HG03045 (cell line): Measurements from ENCODE around the gene LCN12.

ENCODE experiments used
- ATAC-seq: cut with Tn5 transposase; IDR thresholded peaks from one replicate; pipeline ENCODE4 v1.9.1; 2021; ENCODE audit warnings: mild to moderate bottlenecking, moderate library complexity; ENCODE audit not compliant: unreplicated experiment

LCN12 gene

DNA sequence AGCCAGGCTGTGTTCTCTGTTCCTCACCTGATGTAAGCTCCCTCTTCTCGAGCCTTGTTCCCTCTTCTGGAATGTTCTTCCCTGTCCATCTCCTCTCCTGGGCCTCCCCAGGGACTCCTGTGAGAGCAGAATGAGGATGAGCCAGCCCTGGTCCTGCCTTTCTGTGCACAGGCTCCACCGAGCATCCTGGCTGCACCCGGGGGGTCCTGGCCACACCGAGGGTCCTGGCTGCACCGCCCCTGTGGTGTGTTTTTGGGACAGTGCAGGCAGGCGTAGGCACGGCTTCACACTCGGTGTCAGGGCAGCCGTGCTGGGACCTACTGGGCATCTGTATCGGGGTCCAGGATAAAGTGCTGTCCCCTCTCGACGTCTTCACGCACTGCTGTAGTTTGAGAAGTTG is 25.3 kb upstream of the LCN12 start:
- no peak for ATAC-seq

DNA sequence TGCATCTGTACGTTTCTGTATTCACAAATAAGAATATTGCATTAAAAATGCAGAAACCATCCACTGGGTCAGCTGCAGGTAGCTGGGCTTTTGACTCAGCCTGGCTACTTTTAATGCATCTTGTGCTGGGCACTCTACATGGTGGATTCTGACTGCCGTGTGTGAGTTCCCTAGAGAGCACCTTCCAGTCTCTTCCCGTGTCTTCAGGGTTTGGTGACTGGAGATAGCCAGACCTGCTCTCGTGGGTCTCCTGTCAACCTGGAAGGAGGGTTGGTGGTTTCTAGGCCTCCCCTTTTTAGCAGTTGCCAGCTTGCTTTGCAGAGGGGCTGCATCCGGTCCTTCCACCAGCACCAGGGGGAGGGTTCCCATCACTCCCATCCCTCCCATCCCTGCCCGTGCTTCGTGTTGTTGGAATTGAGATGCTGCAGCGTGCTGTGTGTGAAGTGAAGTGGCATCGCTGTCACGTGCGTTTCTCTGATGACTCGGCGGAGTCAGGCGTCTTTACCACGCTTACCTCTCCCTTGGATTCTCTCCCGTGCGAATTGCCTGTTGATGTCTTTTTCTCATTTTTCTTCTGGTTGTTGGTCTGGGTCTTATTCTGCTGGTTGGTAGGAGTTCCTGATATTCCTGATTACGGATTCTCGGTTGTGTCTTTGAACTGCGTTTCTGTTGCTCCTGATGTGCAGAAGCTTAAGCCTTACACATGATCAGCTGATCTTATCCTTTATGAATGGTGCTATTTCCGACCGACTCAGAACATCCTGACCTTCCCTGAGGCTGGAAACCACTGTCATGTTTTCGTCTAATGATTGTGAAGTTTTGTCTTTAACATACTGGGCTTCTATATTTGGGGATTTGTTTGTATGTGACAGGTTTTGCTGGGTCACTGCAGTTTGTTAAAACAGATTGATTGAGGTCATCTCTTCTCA is 24.5 kb upstream of the LCN12 start:
- ATAC-seq = no peak

DNA sequence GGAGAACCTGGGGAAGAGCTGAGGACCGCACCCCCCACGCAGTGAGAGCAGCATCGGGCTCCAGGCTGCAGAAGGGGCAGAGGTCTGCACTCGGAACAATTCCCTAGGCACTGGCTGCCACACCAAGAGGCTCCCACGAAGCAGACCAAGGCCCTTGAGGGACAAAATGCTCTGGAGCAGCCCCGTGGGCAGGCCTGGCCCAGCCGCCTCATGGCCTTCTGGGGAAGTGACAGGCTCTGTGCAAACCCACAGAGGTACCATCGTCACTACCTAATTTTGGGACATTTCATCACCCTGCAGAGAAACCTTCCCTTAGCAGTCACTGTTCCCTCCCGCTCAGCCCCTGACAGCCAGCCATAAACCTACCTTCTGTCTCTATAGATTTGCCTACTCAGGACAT is 23.5 kb upstream of the LCN12 start:
- ATAC-seq = no peak

DNA sequence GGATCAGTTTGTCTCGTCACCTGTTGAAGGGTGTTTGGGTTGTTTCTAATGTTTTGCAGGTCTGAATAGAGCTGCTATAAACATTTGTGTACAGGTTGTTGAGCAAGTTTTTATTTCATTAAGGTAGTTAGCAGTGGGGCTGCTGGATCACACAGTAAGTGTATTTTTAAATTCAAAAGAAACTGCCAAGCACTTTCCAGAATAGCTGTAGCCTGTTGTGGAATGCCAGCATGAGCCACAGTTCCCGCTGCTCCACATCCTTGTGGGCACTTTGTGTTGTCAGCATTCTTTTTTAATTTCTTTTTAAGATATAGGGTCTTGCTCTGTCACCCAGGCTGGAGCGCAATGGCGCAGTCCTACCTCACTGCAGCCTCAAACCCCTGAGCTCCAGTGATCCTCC is 22.1 kb upstream of the LCN12 start:
- no peak for ATAC-seq

DNA sequence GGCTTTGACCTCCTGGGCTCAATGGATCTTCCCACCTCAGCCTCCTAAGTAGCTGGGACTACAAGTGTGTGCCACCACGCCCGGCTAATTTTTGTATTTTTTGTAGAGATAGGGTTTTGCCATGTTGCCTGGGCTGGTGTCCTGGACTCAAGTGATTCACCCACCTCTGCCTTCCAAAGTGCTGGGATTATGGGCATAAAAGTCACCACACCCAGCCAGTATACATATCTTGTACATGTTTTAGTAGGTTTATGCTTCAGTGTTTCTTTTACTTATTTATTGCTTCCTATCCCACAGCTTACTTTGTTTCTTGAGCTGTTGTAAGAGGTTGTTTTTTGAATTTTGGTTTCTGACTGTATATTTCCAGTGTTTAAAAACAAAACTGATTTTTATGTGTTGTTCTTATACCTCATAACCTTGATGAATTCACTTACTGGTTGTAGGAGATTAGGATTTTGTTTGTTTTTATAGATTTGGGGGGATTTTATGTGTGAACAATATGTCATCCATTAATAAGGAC is 20.4 kb upstream of the LCN12 start:
- no peak for ATAC-seq

DNA sequence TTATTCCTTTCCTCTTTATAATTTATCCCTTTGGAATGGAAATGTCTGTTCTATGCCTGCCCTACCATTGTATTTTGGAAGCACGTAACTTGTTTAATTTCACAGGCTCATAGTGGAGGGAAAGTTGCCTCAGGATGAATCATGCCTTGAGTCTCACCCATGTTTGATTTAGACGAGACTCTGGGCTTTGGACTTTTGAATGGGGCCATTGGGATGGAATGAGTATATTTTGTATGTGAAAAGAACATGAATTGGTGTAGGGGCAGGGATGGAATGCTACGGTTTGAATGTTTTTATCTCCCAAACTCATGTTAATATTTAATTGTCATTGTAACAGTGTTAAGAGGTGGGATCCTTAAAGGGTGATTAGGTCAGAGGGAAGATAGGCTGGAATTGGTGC is 17.8 kb upstream of the LCN12 start:
- no peak for ATAC-seq

DNA sequence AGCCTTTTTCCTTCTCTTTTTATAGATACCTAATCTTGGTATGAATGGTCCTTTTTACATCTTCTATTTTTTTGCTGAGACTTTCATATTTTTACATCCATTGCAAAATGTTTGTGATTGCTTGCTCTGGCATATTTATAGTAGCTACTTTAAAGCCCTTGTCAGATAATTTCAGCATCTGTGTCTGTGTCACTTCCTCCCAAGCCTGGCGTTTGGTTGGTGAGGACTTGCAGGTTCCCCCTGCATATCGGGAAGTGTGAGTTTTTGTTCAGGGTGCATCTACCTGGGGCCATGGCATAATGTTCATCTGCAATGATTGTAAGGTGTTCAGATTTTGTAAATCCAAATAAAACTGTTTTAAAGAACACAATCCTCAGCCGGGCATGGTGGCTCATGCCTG is 16.4 kb upstream of the LCN12 start:
- no peak for ATAC-seq

DNA sequence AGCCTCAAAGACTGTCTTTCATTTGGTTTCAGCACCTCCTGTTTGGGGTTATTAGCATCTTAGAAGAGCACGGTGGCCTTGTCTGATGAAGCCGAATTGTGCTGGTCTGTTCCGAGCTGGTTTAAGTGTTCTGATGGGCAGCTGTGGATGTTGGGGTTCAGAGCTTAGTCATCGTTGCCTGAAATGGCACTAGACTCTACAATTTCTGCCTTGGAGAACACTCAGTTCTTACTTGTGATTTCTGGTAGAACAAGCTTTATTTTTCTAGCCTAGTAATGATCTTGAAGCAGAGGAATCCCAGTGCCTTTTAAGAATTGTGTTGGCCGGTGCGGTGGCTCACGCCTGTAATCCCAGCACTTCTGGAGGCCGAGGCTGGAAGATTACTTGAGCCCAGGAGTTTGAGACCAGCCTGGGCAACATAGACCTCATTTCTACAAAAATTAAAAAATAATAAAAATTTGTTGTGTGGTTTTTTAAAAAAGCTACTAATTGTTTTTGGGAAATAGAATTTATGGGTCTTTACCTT is 15.4 kb upstream of the LCN12 start:
- ATAC-seq = no peak

DNA sequence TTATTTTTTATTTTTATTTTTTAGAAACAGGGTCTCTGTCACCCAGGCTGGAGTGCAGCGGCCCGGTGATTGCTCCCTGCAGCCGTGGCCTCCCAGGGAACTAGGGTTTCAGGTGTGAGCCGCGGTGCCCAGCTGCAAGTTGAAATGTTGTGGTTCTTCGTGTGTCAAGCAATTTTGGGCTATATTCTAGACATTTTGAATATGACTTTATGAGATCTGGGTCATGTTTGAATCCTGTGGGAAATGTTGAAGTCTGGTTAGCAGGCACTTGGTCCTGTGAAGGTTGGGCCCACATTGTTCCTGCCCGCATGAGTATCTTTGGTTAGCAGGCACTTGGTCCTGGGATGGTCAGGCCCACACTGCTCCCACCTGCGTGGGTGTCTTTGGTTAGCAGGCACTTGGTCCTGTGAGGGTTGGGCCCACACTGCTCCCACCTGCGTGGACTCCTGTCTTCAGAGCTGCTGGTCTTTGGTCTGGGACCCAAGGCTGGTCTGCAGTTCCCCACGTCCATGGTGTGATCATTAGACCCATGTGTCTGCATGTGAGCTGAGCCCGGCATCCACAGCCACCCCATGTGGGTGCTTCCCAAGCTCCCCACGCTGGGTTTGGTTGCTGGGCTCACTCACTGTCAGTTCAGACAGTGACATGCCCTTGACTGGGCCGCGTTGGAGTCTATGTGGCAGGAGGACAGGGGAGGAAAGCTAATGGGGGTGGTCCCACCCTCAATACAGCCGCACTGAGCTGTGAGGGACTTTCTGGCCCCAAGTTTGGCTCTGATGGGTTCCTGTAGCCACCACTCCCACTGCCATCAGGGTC is 14.7 kb upstream of the LCN12 start:
- no peak for ATAC-seq

DNA sequence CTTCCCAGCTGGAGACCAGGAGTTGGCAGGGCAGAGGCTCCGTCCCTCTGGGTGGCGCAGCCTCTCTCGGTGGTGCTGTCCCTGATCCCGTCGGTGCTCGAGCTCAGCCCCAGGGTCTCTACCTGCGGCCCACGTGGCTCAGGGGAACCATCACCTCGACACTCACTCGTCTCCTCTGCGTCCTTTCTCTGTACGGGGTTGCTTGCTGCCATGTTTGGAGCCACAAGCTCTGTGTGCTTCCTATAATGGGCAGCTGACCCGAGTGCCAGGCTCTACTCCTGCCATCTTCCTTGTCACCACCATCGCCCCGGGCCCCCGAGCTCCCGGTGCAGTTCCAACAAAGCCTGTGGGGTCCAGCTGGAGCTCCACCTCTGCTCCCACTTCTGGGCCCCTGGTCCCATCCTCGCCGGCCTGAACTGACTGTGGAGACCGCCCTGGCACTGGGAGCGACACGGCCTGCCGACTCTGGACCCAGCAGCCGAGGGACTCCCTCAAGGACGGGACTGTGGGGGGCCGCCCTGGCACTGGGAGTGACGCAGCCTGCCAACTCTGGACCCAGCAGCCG is 12.6 kb upstream of the LCN12 start:
- ATAC-seq = no peak

DNA sequence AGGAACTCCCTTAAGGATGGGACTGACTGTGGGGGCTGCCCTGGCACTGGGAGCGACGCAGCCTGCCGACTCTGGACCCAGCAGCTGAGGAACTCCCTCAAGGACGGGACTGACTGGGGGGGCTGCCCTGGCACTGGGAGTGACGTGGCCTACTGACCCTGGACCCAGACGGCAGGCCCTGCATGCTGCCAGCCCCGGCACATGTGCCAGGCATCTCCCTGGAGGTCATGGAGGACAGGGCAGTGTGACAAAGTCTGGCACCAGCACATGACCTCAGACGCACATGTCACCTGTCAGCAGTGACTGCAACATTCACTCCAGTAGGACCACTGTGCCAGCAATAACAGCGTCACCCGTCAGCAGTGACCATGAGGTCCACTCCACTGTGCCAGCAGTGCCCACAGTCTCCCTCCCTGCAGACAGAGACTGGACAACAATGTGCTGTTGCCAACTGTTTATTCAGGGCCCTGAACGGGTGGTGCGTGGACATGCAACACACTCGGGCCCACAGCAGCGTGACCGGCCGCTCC is 12.0 kb upstream of the LCN12 start:
- ATAC-seq = no peak

DNA sequence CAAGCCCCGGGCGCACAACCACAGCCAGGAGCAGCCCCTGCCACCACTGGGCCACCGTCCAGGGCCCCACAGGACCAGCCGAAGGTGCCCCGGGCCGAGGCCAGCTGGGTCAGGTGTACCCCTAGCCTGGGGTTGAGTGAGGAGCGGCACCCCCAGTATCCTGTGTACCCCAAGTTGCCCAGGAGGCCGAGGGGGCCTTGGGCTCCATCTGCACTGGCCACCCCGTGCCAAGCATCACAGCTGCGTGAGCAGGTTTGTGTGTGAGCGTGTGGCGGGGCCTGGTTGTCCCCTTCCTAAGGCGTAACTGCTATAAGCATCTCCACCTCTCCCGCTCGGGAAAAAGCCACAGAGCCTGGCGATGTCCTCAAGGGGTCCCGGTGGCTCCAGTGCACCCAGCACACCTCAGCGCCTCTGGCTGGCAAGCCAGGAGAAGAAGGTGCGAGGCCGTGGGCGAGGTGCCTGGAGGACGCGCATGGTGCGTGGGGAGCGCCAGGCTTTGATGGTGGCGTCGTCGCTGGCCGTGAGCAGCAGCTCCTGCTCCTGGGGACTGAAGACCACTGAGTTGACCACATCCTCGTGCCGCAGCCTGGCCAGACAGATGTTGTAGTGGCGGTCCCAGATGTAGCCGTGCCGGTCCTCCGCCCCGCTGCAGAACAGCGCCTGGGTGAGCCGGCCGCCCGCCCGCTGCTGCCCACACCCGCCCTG is 11.4 kb upstream of the LCN12 start:
- ATAC-seq = no peak

DNA sequence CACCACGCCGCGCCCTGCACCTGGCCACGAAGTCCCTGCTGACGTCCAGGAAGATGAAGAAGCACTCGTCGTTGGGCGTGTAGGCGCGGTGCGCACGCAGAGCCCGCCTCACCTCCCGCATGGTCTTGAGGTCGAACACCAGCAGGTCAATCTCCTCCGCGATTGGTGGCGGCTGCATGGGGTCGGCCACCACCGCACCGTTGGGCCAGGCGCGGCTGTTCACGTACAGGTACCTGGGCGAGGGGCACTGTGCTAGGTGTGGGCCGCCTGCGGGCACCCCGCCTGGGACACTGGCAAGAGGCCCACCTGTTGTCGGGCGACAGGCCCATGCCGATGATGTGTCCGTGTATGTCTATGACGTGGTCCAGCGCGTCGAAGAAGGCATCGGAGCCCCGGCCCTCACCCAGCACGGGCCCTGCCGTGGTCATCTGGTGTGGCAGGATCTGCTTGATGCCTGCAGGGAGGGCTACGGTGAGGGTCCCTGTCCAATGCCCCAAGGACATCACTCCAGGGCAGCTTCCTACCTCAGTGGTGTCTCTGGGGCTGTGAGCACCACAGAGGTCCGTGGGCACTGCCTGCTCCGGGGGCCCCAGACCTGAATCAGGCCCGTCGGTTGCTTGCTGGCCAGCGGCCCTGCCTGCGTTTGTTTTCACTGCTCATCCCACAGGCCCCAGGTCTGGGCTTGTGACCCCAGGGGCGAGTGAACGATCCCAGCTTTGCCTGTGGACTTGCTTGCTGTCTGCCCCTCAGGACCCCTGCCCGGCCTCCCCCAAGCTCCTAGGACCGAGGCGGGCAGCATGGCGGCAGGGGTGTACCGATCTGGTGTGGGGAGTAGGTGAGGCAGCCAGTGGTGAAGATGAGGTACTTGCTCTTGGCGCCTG is 10.6 kb upstream of the LCN12 start:
- no peak for ATAC-seq

DNA sequence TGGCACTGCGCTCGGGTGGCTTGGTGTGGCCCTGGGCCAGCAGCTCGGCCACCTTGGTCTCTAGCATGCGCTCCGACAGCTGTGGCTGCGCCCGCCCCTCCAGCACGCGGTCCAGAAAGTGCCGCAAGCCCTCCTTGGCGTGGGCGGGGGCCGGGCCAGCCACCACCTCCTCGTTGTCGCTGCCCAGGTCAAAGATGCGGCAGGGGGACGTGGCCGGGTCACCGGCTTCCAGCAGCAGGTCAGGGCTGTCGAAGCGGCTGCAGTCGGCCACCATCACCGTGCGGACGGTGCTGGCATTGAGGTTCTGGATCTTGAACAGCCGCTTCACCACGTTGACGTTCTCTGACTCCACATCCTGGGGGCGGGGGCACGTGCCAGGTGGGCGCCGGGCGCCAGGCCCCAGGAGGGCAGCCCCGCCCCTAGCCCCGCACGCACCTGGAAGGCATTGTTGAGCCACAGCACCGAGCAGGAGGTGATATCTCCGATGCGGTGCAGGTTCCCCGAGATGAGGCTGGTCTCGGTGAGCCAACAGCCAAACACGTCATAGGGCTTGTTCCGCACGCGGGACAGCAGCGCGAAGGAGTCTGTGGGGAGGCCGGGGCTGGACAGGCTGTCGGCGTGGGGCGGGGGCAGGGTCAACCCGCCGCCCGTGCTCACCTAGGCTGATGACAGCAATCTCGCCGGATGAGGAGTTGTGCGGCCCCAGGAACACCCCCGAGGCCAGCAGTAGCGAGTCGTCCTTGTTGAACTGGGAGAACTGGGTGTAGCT is 9.8 kb upstream of the LCN12 start:
- ATAC-seq = no peak

DNA sequence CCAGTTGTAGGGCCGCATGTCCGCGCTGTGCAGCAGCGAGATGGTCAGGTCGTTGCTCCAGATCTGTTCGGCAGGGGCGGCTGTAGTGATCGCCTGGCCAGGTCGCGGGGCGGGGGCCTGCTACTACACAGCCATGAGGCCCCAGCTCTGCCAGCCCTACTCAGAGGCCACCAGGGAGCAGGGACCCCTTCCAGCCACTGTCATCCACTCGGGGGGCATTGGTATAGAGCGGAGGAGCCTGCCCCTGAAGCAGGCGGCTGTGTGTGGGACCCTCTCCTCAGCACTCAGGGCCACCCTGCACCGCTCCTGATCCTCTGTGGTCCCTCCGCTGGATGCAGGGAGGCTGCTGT is 9.2 kb upstream of the LCN12 start:
- no peak for ATAC-seq

DNA sequence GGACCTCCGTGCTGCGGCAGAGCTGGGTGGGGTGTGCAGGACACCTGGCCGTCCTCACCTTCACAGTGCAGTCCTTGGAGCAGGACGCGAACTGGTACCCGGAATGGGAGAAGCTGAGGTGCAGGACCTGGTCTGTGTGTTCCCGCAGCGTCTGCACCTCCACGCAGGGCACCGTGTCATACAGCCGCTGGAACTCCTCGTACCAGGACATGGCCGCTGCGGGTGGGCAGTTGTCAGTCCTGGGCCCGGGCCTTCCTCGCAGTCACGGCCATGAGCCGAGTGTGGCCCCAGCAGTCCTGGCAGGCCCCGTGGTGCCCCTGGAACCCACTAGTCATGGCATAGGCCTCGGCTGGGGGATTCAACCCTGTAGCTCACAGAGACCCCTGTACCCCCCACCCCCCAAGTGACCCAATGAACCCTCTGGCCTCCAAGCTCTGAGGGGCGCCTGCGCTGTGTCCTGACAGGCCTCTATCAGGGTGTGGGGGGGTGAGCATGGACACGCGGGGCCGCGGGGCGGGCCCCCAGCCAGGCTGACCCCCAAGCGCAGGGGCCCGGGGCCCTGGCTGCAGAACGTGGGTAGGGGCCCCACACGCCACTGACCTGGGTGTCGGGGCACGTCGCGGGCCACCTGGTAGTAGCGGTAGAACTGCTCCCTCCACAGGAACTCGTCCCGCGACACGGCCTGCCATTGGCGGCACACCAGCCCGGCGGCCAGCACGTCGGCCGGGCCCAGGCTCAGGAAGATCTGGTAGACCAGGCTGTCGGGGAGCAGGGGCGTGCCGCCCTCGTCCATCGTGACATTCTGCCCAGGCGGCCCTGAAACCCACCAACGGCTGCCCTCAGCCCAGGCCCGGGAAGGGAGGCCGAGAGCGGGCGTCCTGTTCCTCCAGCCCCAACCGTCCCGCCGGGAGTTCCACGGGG is 8.5 kb upstream of the LCN12 start:
- peak; percentile 13 for ATAC-seq

DNA sequence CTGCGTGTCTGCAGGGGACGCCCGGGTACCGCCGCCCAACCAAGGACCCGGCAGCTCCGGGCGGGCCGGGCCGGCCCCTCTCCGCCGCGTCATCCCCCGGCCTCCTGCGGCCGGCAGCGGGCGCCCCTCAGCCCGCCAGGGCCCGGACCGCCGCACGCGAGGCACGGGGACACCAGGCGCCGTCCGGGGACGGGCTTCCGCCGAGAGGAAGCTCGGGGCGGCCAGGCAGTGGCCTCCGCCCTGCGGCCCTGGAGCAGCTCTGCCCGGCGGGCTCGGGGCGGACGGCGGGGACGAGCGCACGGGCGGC is 7.9 kb upstream of the LCN12 start:
- peak; percentile 33 for ATAC-seq
